Posterior vena cava (tissue), 2 donors: ENCODE measurements around the gene HLA-G. TPM values are rescaled to one million over a fixed set of nuclear protein-coding genes. Genes with fewer than 3 reads are reported as not detected.
"Not testable (repeated sequence)": the region's sequence is repeated elsewhere in the genome, so short reads cannot be mapped to it uniquely, and the experiment has no call there.

ENCODE experiments used
- DNase-seq: peaks from one replicate; pipeline ENCODE4 v3.0.0-alpha.2; 2020; ENCODE audit warnings: low spot score
- intact Hi-C, 2 donors: fragments of 100-400 bp; cut with DNase I; formaldehyde crosslinking; loops; one replicate each; pipeline versions ENCODE4 v1.14.1 to v1.14.2; 2022 to 2023
- total RNA-seq, 2 donors: library from RNA; stranded (reverse); fragmentation: NEBNext Ultra II Directional; extraction: Animal tissue kit (Norgen Biotek cat#: 25700); gene quantifications; one replicate each; pipeline ENCODE4 v1.2.1, GENCODE V29; 2021
- donor health status: DM: yes; HTN: yes; CAD: no.
- donor health status: DM: yes; HTN: yes; CAD: no.

Gene HLA-G
- total RNA-seq, 2 donors from 2014 or later, result 0.19 TPM; not detected in 1

DNA sequence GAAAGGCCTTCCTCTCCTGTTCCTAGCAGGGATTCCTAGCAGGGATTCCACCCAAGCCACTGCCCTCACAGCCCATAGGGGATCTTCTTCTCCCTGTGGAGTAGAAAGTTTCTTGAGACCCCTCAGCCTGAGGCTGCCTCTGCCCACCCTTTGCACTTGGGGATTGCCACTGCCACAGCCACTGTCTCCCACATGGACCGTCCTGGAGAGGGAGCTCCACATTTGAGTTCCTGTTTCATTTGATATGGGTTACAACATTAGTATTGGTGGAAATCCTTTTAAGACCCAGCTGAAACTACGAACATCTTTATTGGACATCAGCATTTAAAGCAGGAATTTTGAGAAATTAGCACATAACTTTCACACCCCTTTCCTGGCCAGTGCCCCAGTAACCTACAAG is 25.6 kb downstream of the HLA-G start:
- intact Hi-C loops, result no loop called here
- no peak for DNase-seq

DNA sequence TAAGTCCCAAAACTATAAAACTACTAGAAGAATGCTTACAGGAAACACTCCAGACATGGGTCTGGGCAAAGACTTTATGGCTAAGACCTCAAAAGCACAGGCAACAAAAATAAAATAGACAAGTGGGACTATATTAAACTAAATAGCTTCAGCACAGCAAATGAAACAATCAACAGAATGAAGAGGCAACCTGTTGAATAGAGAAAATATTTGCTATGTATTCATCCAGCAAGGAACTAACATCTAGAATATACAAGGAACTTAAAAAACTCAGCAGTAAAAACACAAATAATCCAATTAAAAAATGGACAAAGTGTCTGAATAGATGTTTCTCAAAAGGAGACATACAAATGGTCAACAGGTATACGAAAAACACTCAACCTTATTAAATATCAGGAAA is 30.4 kb downstream of the HLA-G start:
- intact Hi-C loops, result no loop called here

DNA sequence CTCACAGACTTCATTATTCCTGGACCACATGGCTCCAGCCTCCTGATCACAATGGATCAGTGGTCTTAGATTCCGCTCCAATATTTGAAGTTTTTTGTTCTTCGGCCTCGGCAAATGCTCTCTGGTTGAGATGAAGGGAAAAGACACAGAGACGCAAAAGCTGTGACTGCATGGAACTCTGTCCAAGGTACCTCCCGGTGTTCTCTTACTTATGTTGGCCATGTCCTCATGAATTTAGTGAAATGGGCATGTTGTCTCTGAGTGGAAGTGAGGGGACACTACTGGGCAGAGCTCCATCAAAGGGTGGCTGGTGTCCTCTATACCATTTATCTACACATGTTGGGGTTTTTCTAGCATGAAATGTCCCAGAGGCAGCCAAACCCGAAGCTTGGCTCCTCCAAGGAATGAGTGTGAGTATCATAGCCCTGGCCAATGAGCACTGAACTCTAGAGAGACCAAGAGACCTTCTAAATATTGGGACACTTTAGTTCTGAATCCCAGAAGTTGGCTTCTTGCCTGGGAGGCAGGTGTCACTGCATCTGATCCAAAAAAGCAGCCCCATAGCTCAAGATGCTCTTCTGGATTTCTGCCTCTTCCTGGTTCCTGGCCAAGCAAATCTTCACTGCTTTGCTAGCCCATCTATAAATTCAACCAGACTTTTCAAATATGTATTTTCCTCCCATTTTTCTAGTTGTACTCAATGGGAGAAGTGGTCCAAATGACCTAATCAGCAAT is 34.1 kb downstream of the HLA-G start:
- intact Hi-C loops, result no loop called here
- no peak for DNase-seq

More for the DNA sequence above, 30.4 kb downstream of the HLA-G start:
- no peak for DNase-seq

DNA sequence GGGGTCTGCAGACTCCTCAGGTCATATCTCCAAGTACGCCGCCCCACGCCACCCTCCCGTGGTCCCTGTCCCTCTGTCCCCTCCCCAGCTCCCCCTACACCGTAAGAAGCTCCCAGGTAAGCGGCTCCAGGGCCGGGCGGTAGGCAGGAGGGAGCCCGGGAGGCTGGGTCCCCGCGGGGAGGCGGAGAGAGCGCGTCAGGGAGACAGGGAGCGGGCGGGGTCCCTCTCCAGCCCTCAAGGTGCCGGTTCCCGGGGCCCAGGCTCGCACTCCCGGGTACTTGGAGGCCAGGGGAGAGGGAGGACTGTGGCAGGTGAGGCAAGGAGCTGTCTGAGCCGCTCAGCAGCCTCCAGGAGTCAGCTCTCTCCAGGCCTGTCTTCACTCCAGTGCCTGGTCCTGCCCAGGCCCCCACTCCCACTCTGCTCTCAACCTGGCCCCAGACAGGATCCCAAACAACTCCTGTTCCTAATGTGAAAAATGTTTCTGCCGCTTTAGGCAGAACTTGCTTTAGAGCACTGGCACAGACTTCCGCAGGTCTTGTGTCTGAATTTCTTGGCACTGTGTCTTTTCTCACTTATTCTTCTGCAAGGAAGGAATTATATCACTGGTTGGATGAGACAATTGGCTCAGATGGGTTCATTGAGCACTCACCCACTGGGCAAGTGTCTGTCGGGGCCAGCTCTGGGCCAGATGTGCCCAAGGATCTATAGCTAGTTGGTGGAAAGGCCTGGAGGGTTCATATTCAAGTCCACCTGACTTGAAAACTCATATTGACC is 36.6 kb downstream of the HLA-G start:
- intact Hi-C loops, result no loop called here
- DNase-seq, result no peak

DNA sequence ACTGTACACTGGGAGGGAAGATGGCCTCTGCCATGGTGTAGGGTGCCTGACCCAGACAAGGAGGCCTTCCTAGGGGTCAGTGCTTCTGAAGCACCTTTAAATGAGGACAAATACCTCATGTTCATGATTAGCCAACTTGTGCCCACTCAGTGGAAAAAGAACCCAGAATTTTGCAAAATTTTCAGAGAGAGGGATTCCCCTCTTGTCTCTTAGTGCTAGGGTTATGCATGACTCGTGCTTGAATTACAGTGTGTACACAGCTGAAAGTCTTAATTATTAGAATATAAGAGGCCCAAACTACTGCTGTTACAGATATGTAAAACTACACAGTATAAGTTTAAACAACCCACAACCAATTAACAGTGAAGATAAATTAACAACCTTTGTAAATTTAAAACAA is 38.0 kb downstream of the HLA-G start:
- DNase-seq, result no peak
- intact Hi-C loops, result no loop called here

DNA sequence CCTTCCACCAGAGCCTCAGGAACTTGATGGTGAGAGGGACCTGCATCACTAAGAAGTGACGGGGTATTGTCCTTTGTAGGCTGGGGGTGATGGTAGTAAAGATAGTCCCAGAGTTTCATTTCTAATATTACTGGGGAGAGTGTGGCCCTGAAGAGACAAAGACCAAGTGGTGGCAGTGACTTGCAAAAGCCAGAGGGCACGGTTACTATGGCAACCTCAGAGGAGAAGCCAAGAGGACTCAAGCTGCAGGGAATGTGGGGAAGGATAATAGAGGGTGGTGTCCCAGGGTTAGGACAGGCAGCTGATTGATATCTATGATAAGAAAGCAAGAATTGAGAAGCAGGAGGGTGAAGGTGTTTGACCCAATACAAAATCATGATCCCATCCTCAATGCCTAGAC is 42.5 kb downstream of the HLA-G start:
- intact Hi-C loops, result no loop called here
- no peak for DNase-seq

DNA sequence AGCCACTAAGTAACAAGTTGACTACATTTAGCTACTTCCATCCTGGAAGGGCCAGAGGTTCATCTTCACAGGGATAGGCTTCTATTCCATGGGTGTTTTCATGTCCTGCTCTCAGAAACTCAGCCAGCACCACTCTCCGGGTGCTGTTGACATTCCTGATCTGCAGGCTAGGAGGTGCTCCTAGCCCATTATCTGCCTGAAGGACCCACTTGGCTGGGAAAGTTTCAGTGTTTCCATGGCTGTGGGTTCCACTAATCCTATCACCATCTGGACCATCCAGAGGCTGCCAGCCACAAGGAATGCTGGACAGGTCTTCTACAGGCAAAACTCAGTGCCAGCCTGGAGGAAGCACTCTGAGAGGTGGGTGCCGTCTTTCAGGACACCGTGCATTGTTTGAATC is 45.2 kb downstream of the HLA-G start:
- DNase-seq, result no peak
- intact Hi-C loops, result no loop called here

DNA sequence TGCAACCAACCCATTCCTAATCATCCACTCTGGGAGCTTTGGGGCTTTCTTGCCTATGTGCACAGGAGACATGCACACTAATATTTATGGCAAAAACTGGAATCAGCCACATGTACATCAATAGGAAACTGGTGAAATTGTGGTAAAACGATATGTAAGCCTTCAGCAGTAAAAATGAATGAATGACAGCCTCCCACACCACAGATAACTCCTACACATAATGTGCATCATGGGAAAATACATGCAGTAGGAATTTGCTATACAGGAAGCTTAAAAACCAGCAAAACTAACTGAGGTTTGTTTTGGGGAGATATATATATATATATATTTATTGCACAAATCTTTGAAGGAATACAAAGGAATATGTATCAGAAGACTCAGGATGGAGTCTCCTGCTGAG is 47.6 kb downstream of the HLA-G start:
- no peak for DNase-seq
- intact Hi-C loops, result no loop called here

DNA sequence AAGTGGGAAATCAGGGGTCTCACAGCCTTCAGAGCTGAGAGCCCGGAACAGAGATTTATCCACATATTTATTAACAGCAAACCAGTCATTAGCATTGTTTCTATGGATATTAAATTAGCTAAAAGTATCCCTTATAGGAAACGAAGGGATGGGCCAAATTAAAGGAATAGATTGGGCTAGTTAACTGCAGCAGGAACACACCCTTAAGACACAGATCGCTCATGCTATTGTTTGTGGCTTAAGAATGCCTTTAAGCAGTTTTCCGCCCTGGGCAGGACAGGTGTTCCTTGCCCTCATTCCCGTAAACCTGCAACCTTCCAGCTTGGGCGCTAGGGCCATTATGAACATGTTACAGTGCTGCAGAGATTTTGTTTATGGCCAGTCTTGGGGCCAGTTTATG is 48.1 kb downstream of the HLA-G start:
- DNase-seq, intact Hi-C loops: not testable (repeated sequence)

Other genes with a start within 250 kb of the HLA-G start
- not detected for gene OR2H2, start 242.7 kb upstream of the HLA-G start, total RNA-seq
- gene GABBR1, start 194.6 kb upstream of the HLA-G start, total RNA-seq, result 10 to 100 TPM; 48.4 to 53.0 TPM
- gene MOG, start 170.7 kb upstream of the HLA-G start, total RNA-seq, result under 1 TPM in 1 of 2 donors, not detected in 1; 0.69 TPM
- 1 to 10 TPM in 1 of 2 donors, under 1 TPM in 1; 0.24 to 6.5 TPM for gene ZFP57, start 146.7 kb upstream of the HLA-G start, total RNA-seq
- 10 to 100 TPM; 31.5 to 61.8 TPM for gene HLA-F, start 104.4 kb upstream of the HLA-G start, total RNA-seq
- 100 to 1,000 TPM; 375 to 444 TPM for gene HLA-A, start 114.7 kb downstream of the HLA-G start, total RNA-seq
- 10 to 100 TPM; 15.5 to 17.0 TPM for gene POLR1H, start 233.4 kb downstream of the HLA-G start, total RNA-seq
- 10 to 100 TPM; 45.0 to 53.4 TPM for gene PPP1R11, start 239.4 kb downstream of the HLA-G start, total RNA-seq
- not detected for gene RNF39, start 247.9 kb downstream of the HLA-G start, total RNA-seq